Measurements from ENCODE around the gene KRTAP10-3. TPM values are rescaled to one million over a fixed set of nuclear protein-coding genes. Genes with fewer than 3 reads are reported as not detected.

The KRTAP10-3 gene
- total RNA-seq, 1 experiment from 2014 or later: not detected

GRCh38 chr21:44555200-44555875 lies 3.3 kb downstream of the KRTAP10-3 start:
- ChIA-PET CTCF (no interaction called here), RAD21 (ENCODE audit: low non-redundant PET in 1 of 2, low total read pairs in 2 of 2, uncharacterized antibody in 2 of 2, unreplicated experiment in 2 of 2) (no interaction called here), POLR2A (no interaction called here)
- no peaks in the 10 kb centered on the region for H3K9me2 ChIP-seq (ENCODE audit: insufficient read depth)
- TF ChIP-seq REST (IDR thresholded peaks at IDR 0.05; ENCODE audit: low read depth): no peak
- no peak for TF ChIP-seq POLR2AphosphoS5 (IDR thresholded peaks at IDR 0.05; ENCODE audit: low read depth, low read length)
- no peak for TF ChIP-seq RAD21 (IDR thresholded peaks at IDR 0.05; ENCODE audit: low read depth)
- no peak for TF ChIP-seq FOSL1 (IDR thresholded peaks at IDR 0.05; ENCODE audit: low read depth)
- no peak for TF ChIP-seq ATF3 (IDR thresholded peaks at IDR 0.05)
- TF ChIP-seq CEBPB (IDR thresholded peaks at IDR 0.05; ENCODE audit: low read depth): no peak
- TF ChIP-seq JUND (IDR thresholded peaks at IDR 0.05): no peak
- TF ChIP-seq POLR2A (IDR thresholded peaks at IDR 0.05; ENCODE audit: borderline replicate concordance, extremely low read depth, insufficient read depth, insufficient read length): no peak
- no peaks in the 10 kb centered on the region for H4K20me1 ChIP-seq (ENCODE audit: insufficient read depth)
- H2AFZ ChIP-seq (ENCODE audit: low read depth, low read length, poor library complexity, severe bottlenecking): no peak overlapping the region
- no peaks in the 10 kb centered on the region for H3K9me3 ChIP-seq (ENCODE audit: control insufficient read depth in 1 of 2, insufficient read depth in 1 of 2, low read depth in 1 of 2, low read length in 2 of 2)
- H3K79me2 ChIP-seq (ENCODE audit: insufficient read depth, low read length): no peaks in the 10 kb centered on the region
- no peak overlapping the region for H3K9ac ChIP-seq (ENCODE audit: low read length)
- intact Hi-C loops (cut with micrococcal nuclease): no loop called here
- no peaks in the 10 kb centered on the region for H3K36me3 ChIP-seq (ENCODE audit: control insufficient read depth in 1 of 2, insufficient read depth in 2 of 2, low read length in 2 of 2)
- no peak overlapping the region for H3K4me3 ChIP-seq (replicated peaks in 1 of 2; ENCODE audit: low read depth in 1 of 2, low read length in 2 of 2)
- H3K27ac ChIP-seq (ENCODE audit: low read depth, low read length): no peak overlapping the region
- no peaks in the 10 kb centered on the region for H3K4me1 ChIP-seq (ENCODE audit: control insufficient read depth in 1 of 2, insufficient read depth in 2 of 2, low read length in 2 of 2)
- no peak overlapping the region for H3K4me2 ChIP-seq (ENCODE audit: low read length)
- DNase-seq (ENCODE audit: low read depth, low spot score) (no peak), ATAC-seq (no peak)
- no TSS peak for BruUV-seq (replicated peaks)
- no peaks in the 10 kb centered on the region; the same call in 1 of the 2 replicates for H3K27me3 ChIP-seq (ENCODE audit: insufficient read depth, low read length)
